ENCODE results near the gene FBN3.
A peak's percentile ranks its signal among the peaks of the same experiment; 100 is the strongest.
"Not testable (repeated sequence)": the region's sequence is repeated elsewhere in the genome, so short reads cannot be mapped to it uniquely, and the experiment has no call there.

FBN3 gene

GRCh38 chr19:8046569-8047165 lies 102.7 kb downstream of the FBN3 start:
- DNase-seq = no peak

GRCh38 chr19:8045872-8046568 lies 103.4 kb downstream of the FBN3 start:
- peak; percentile 44 for DNase-seq

GRCh38 chr19:8044018-8044417 lies 105.4 kb downstream of the FBN3 start:
- no peak for DNase-seq

- no peak for DNase-seq
Observed at GRCh38 chr19:8042900-8043299, 106.5 kb downstream of the FBN3 start.

GRCh38 chr19:8041531-8041931 lies 107.9 kb downstream of the FBN3 start:
- peak; percentile 57 for DNase-seq

- no peak for DNase-seq
Observed at GRCh38 chr19:8039231-8039630, 110.2 kb downstream of the FBN3 start.

- DNase-seq = no peak
Observed at GRCh38 chr19:8038815-8039214, 110.6 kb downstream of the FBN3 start.

GRCh38 chr19:8036434-8037099 lies 112.8 kb downstream of the FBN3 start:
- DNase-seq = peak; percentile 80

- DNase-seq = no peak
Observed at GRCh38 chr19:8034178-8034525, 115.2 kb downstream of the FBN3 start.

- not testable (repeated sequence) for DNase-seq
Observed at GRCh38 chr19:8033287-8034177, 115.9 kb downstream of the FBN3 start.

GRCh38 chr19:8030960-8031359 lies 118.4 kb downstream of the FBN3 start:
- DNase-seq = no peak

GRCh38 chr19:8028951-8029491 lies 120.4 kb downstream of the FBN3 start:
- peak; percentile 43 for DNase-seq

GRCh38 chr19:8025316-8025715 lies 124.1 kb downstream of the FBN3 start:
- no peak for DNase-seq

- not testable (repeated sequence) for DNase-seq
Observed at GRCh38 chr19:8024256-8024655, 125.1 kb downstream of the FBN3 start.

GRCh38 chr19:8023371-8023770 lies 126.0 kb downstream of the FBN3 start:
- no peak for DNase-seq

GRCh38 chr19:8022275-8022674 lies 127.1 kb downstream of the FBN3 start:
- no peak for DNase-seq

GRCh38 chr19:8021374-8021773 lies 128.0 kb downstream of the FBN3 start:
- no peak for DNase-seq

- DNase-seq = no peak
Observed at GRCh38 chr19:8020681-8021080, 128.7 kb downstream of the FBN3 start.

- DNase-seq = peak; percentile 62
Observed at GRCh38 chr19:8017808-8018207, 131.6 kb downstream of the FBN3 start.

Data from NCI-H82 (cell line).